Muscle of back (tissue), 11 donors: ENCODE measurements around the gene RIOX2. TPM values are rescaled to one million over a fixed set of nuclear protein-coding genes. Genes with fewer than 3 reads are reported as not detected.
A peak's percentile ranks its signal among the peaks of the same experiment; 100 is the strongest.

Source experiments
- DNase-seq, 3 donors: peaks; one replicate each; pipeline versions ENCODE4 v3.0.0 to v3.0.0-alpha.2; 2013
- polyA plus RNA-seq, 10 donors: library from polyadenylated mRNA; unstranded; fragments of 120-200 nt; gene quantifications; one replicate each; pipeline ENCODE4 v1.2.1, GENCODE V29; 2013; ENCODE audit not compliant: insufficient read length in 10 of 10

RIOX2 gene
- polyA plus RNA-seq, 10 donors: 31.8 to 54.7 (median 38.5) TPM

DNA sequence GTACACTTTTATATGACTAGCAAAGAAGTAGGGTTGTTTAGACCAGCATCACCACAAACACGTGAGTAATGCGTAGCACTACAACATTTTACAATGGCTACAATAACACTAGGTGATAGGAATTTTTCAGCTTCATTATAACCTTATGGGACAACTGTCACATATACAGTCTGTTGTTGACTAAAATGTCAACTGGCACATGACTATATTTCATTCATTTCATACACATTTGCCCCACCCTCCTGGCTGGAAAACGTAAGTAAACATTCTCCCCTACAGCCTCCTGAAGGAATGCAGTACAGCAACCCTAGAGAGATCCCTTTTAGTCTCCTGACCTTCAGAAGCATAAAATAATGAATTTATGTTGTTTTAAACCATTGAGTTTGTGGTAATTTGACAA is 16.2 kb downstream of the RIOX2 start:
- no peak for DNase-seq

DNA sequence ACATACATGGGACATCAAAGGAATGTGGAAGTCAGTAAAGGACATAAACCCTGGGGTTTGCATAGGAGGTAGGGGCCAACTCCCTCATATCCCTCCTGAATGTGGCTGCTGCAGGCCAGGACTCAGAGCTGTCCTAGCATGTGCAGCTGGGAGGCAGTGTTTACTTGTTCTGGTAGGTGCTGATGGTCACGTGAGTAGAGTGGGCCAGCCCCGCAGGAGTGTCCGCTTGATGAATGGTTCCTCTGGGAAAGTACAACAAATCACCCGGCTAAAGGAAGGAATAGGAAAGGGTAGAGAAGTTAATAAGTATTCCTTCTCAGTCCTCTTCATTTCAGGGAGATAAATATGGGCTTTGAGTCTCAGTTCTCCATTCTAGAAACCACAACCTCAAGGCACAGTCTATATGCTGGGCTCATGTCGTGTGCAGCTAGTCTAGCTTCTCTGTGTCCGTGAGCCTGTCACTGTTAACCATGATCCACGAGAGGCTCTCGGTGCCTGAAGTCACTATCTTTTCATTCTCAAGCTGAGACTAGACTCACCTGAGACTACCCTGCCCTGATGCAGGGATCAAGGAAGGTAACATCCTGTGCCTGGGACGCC is 17.9 kb downstream of the RIOX2 start:
- DNase-seq: no peak

DNA sequence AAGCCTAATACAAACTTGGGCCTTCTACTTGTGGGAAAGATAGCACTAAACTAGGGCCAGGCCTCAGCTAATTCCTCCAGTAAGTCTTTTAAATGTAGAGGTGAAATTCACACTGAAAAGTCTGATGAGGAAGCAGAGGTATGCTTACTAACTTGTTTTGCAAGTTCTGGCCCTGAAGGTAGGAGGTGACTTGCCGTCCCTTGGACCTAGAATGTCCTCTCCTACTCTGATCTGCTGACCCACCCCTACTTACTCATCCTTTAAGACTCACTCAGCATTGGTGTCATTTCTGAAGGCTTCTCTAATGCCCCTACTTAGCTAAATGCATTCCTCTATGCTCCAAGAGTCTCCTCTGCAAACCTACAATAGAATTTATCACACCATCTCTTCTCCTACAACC is 19.4 kb downstream of the RIOX2 start:
- DNase-seq: no peak

DNA sequence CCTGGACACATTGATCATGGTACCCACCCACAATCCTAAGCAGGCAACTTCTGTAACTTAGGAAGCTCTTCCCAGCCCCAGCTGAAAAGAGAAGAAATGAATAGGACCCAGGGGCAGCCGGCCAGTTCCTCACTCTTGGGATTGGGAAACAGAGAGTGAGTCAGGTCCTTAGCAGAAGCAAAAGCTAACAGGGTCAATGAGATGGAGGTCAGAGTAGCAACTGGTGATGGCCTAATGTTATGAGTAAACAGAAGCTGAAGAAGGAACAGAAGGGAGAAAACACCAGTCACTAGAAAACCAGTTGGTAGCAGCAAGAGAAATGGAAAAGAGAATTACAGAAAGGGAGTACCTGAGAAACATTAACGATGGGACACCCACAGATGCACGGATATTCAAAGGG is 20.0 kb downstream of the RIOX2 start:
- DNase-seq: no peak

DNA sequence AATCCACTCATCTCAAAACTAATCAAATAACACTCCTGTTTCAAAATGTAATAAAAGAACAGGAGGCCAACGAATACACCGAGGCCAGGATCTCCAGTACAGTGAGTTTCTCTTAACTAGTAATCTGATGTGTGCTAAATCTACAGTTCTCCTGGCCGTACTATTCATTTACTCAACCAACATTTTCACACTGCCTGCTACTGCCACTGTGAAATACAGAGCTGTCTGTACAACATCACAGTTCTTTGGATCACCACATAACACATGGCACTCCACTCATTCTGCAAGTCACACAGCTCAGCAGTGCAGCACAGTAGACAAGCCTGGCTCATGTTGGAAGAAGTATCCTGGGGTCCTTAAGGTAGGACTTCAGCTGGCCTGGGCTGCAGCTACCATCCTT is 21.9 kb downstream of the RIOX2 start:
- DNase-seq: no peak

DNA sequence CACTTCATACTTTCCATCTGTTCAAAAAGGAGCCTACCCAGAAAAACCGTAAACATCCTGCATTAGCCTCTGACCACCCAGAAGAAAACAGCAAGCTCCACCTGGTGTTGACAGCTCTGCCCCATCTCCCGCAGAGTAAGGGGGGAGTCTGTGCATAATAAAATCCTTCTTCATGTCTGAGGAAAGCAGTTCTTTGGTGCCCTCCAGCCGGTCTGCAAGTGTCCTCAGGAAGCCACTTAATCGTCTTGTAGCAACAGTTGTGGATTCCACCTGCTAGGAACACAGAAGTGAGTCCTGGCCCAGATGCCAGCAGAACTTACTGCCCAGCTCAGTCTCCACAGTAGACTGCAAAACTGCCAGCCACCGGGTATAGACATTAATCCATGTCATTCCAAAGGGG is 22.5 kb downstream of the RIOX2 start:
- no peak for DNase-seq

DNA sequence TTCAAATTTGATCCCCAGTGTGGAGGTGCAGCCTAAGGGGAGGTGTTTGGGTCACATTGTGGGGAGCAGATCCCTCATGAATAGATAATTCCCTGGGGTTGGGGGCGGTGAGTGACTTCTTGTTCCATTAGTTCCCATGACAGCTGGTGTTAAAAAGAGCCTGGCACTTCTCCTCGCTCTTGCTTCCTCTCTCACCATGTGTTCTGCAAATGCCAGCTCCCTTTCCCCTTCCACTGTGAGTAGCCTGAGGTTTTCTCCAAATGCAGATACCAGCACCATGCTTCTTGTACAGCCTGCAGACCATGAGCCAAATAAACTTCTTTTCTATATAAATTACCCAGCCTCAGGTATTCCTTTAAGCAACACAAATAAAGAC is 23.1 kb downstream of the RIOX2 start:
- DNase-seq: no peak

DNA sequence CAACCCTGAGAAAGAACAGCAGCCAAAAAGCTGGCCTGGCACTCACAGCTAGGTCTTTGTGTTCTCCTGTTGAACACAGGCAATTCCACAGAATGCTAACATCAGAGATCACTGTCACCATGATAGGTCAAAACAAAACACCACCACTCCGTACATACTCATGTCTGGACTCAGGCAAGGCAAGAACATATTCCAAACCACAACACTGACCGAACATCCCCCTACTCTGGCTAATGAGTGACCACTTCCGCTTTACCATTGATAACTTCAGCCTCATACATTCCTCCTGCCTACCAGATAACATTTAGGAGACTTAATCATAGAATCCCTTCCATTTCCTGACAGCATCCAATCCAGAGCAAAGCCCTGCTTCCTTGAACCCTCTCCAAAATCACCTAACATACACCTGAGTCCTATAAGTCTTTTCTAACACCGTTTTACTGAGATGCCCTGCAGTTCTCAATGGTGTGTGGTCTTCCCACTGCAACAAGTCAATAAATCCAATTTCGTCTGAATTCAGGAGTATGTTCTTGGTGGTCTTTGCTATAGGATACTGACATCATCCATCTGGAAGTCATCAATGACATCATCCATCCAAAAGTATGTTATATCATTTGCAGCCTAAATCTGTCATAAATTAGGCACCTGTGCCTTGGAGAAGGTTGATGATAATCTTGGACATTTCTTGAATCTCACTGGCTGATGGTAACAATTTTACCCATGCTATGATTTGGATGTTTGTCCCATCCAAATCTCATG is 23.7 kb downstream of the RIOX2 start:
- DNase-seq: no peak

DNA sequence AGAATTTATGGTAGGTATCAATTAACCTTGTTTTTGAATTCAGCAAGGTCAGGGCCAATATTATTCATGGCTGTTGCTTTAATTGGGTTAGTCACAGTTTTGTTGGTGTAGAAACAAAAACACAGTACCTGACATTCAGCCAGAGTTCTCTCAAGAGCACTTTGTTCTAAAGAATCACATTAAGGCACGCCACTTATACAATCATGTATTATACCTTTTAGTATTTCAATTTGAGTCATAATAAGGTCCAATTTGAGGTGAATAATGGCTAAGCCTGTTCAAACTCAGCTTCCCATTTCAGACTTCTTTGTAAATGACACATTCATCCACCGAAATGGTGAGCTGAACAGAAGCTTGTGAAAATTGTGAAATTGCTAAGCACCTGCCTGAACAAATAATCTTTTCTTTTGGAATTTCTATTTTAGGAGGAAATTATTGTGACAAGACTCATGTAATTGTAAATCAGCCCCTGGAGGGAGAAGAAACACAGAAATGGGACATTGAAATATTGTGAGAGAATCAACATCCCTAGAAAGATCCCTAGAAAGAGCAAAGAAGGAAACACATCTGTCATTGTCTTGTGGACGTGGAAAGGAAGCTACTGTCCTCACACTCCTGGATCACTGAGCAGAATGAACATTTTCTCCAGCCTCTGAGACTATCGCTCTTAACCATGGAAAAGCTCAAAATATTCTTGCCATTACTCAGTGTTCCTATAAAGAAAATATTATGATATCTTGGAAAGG is 29.3 kb downstream of the RIOX2 start:
- DNase-seq: no peak

DNA sequence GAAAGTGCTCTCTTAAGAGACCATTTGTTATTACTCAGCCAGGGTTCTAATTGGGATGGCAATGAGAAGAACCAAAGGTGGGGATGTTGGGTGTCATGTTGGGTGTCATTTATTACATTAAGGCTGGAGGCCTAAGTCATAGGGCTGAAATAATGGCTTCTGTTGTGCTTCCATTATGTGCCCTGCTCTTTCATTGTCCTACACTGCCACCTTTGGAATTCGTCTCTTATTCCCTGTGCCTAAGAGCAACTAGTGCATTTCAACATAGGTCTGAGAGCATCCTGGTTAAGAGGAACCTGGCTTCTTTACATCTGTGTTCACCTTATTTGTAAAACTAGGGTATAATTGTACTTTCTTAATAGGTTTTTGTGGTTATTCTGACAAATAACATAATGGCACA is 32.2 kb downstream of the RIOX2 start:
- no peak for DNase-seq

DNA sequence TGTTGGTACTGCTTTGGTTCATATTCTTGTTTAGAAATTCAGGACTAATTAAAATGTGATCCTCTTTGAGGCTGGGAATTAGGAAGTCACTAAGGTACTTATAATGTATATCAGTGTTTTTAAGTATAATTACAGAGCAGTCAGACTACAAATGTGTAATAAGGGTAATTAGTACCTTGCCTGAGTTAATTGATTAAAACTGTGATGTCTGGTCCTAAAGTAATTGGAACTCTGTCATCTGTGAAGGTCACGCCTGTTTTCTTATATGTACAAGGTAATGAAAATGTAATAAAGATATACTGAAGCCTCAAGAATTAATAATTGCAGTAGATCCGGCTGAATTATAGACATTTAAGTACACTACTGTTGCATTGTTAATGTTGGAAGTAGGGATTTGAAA is 32.8 kb downstream of the RIOX2 start:
- no peak for DNase-seq

DNA sequence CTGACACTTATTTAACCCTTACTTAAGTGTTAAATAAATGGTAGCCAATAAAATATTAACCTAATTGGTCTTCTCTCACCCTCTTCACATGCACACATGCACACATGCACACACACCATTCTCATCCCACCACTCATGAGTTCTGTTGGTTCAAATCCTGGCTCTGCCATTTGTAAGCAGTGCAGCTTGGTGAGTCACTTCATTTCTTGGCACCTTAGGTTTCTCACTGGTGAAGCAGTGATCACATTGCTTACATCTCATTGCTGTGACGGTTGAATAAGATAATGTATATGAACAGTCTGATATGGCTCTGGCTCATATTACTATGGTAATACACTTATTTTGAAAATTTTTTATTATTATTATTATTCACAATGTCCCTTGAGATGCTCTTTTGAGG is 33.8 kb downstream of the RIOX2 start:
- DNase-seq: no peak

DNA sequence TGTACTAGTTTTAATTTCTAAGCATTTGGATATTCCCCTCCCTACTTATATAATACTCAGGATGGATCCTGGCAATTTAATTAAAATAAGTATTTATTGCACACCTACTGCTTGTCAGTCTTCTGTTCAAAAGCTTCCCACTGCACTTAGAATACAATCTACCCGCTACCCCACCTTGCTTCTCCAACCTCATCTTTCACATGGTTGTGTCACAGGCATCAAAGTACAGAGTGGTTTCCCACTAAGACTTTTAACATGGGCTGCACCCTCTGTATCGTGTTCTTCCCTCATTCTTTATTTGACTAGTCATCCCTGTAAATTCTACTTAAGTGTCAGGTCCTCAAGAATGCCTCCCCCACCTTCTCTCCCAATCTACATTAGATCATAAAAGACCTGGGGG is 35.0 kb downstream of the RIOX2 start:
- DNase-seq: no peak

DNA sequence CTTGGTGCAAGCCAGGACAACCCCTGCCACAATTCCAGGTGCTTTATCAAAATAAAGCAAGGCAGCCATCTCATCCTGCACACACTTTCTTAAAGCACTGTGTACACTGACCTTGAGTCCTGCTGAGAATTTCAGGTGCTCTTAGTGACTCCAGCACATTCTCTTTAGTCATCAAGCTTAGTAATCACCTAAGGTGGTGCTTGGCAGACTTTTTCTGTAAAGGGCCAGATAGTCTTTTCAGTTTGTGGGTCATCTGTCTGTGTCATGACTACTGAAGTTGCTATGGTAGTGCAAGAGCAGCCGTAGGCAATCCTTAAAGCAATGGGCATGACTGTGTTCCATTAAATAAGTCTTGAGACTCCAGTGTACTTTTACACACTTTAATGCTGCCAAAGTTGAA is 36.4 kb downstream of the RIOX2 start:
- no peak for DNase-seq

DNA sequence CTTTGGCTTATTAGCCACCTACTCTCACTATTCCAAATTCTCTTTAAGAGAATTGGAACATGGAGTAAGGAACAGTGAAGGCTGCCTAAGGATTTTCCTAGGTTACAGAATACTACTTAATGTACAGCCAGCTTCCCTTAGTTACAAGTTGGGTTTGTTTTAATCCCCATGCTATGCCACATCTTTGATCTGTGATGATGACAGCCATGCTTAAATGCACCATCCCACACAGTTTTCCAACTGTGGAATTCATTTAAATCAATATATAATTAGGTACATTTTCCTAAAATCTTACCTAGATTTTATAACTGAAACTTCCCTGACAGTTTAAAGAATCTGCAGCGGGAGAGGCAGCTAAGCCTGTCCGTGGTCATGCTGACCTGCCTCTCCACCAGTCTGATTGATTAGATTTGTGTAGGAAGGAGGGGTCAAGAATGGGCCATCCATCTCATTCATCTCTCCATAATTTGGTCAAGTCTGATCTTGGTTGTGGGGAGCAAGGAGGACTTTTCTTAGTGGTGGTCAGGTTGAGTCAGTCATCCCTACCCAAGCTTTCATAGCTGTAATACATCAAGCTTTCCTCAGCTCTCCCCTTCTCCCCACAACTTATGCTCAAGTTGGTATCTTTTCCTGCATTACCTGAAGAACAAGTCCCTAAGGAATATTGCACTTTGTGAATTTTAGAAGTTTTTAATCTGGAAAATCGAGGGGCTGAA is 37.1 kb downstream of the RIOX2 start:
- DNase-seq: no peak

DNA sequence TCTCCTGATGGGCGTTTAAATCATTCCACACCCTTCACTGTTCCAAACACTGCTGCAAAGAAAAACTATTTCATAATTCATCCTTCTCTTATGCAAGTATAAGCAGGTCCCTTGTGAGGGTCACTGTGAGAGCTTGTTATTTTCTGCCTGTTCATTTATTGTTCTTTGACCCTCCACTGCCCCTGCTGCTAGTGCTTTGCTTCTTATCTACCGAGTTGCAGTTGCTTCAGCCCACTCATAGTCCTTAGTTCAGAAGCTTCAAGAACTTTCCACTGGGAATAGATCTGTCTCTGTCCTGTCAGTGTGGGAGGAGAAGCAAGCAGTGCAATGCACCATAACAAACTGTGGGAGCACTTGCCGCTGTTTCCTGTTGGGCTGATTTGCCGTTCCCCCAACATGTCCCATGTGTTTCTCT is 39.8 kb downstream of the RIOX2 start:
- DNase-seq: peak in 1 of 3 donors; percentile 39

DNA sequence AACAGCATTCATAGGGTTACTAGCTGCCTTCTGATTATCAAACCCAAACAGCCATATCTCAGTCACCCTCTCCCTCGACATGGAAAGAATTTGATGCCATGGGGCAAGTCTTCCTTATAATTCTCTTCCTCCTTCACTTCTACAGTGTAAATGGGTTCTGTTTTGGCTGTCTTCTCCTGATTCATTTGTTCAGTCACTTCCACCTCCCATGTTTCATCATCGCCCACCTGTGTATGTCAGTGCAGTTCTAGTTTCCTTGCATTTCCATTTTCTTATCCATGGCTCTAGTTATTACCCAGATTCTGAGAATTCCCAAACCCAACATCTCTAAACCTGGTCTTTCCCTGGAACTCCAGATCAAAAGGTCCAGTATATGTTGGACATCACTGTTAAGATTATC is 41.0 kb downstream of the RIOX2 start:
- no peak for DNase-seq

DNA sequence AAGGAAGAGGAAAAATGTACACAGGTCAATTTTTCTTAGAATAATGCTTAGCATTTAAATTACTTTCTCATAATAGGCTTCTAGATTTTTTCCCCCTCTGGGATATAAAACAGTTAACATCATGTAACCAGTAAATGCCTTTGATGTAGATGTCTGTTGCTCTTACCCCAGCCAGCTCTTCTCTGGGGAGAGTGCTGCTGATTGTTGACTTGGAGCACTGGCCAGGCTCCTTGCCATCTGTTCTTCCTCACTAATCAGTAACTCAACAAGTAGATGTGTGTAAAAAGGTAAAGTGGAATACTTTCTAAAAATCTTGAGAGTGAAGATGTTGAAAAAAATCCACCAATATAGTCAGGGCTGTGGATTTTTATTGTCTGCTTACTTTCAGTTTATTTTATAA is 42.2 kb downstream of the RIOX2 start:
- no peak for DNase-seq

DNA sequence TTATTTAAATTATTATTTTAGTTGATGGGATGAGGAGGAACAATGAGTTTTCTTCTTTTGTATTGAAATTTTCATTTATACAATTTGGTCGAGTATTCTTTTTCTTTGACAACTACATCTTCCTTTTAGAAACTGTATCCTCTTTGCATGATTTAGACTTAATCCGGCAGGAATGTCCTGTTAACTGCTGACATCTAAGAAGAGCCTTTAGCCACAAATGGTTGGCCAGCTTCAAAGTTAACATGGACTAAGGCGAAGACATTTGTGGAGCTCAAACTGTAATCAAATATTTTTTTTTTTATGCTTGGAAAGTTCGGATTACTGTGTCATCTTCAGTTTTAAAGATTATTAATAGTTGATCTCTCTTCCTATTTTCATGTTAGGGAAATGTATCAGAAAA is 43.2 kb downstream of the RIOX2 start:
- no peak for DNase-seq

DNA sequence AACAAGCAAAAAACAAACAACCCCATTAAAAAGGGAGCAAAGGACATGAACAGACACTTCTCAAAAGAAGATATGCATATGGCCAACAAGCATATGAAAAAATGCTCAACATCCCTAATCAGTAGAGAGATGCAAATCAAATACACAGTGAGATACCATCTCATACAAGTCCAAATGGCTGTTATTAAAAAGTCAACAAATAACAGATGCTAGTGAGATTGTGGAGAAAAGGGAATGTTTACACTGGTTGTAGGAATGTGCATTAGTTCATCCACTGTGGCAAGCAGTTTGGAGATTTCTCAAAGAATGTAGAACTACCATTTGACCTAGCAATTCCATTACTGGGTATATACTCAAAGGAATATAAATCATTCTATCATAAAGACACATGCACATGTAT is 44.5 kb downstream of the RIOX2 start:
- DNase-seq: no peak

DNA sequence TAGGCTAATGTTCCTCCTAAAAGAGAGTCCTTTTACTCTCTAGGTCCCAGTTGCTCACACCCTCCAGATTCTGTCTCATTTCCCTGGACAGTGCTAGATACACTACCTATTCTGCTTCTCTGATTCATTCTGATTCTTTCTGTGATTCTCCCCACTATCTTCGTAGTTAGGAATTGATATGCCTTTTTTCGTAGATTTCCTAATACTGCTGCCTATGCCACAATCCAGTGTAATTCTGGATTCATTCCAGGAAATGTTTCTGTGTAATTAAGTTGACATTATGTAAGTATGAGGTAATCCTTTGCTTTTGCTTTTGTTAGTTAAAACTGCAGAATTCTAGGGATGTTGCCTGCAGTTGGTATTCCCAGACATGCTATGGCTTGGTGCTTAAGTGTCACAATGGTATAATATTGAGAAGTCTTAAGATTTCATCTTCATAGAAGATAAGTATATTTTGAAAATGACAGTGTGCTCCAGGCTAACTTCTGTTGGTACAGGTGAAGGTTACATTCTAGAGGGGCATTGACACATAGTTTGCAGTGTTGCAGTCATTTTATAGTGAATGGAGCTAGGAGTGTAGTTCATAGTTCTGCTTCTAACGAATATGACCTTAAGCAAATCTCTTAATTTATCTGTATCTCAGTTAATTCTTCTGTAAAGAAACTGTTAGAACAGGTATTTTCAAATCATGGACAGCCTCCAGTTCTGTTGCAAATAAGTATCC is 54.3 kb downstream of the RIOX2 start:
- DNase-seq: no peak

DNA sequence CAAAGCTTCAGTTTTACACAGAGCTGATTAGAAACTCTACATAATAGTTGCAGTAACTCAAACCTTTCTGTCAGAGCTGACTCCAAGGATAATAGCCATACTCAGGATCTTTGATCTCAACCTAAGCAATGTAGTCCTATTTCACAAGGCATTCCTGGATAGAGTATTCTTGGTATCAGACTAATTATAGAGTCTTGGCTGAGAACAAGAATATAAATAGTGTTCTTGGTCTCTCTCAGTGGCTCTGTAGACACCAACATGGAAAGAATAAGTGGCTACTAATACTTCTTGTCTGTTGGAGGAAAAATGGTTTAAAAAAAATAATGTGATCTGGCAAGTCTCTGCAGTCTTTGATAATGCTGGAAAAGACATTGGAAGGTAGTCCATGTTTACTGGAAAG is 55.7 kb downstream of the RIOX2 start:
- DNase-seq: no peak
